ENCODE measurements around the gene ZCRB1. TPM values are rescaled to one million over a fixed set of nuclear protein-coding genes. Genes with fewer than 3 reads are reported as not detected.

Gene ZCRB1
- total RNA-seq, 1 experiment from 2014 or later: 68.1 TPM

- H3K9me3 ChIP-seq (ENCODE audit: control insufficient read depth in 1 of 2, insufficient read depth in 1 of 2, low read depth in 1 of 2, low read length in 2 of 2): no peaks in the 10 kb centered on the region
- TF ChIP-seq SIN3A (IDR thresholded peaks at IDR 0.05; ENCODE audit: low read depth) (no peak), ATF3 (IDR thresholded peaks at IDR 0.05) (no peak), CEBPB (IDR thresholded peaks at IDR 0.05; ENCODE audit: low read depth) (no peak), SRF (IDR thresholded peaks at IDR 0.05; ENCODE audit: low read depth) (no peak), EZH2phosphoT487 (IDR thresholded peaks at IDR 0.05; ENCODE audit: borderline replicate concordance) (no peak)
- peak overlapping the region; percentile 75 for H3K9ac ChIP-seq (ENCODE audit: low read length)
- H3K27me3 ChIP-seq (ENCODE audit: insufficient read depth, low read length): no peaks in the 10 kb centered on the region
- ChIA-PET POLR2A (no interaction called here), CTCF (no interaction called here), RAD21 (ENCODE audit: low non-redundant PET in 1 of 2, low total read pairs in 2 of 2, uncharacterized antibody in 2 of 2, unreplicated experiment in 2 of 2) (no interaction called here)
- peak overlapping the region; percentile 80 for H3K4me2 ChIP-seq (ENCODE audit: low read length)
- peak overlapping the region; percentile 69 to 92 for H3K4me3 ChIP-seq (replicated peaks in 1 of 2; ENCODE audit: low read depth in 1 of 2, low read length in 2 of 2)
- no peaks in the 10 kb centered on the region for H4K20me1 ChIP-seq (ENCODE audit: insufficient read depth)
- DNase-seq (ENCODE audit: low read depth, low spot score): no peak
- H3K27ac ChIP-seq (ENCODE audit: low read depth, low read length): peak overlapping the region; percentile 53; the same call in 1 of the 2 replicates
- ATAC-seq: no peak
- H3K79me2 ChIP-seq (ENCODE audit: insufficient read depth, low read length): peaks cover 62% of the 10 kb centered on the region
- intact Hi-C loops (cut with micrococcal nuclease): loop anchor here (5.0 kb wide), 1 partner anchor 88 kb away; the partner anchor contains the start of gene YAF2
- BruUV-seq (replicated peaks): no TSS peak
- peaks cover 2 to 6% of the 10 kb centered on the region in 2 experiments; a peak in 2 of 4 replicates for H3K36me3 ChIP-seq (ENCODE audit: control insufficient read depth in 1 of 2, insufficient read depth in 2 of 2, low read length in 2 of 2)
- no peak overlapping the region for H2AFZ ChIP-seq (ENCODE audit: low read depth, low read length, poor library complexity, severe bottlenecking)
- no peaks in the 10 kb centered on the region for H3K9me2 ChIP-seq (ENCODE audit: insufficient read depth)
- H3K4me1 ChIP-seq (ENCODE audit: control insufficient read depth in 1 of 2, insufficient read depth in 2 of 2, low read length in 2 of 2): peaks cover 9 to 16% of the 10 kb centered on the region in 2 experiments; a peak in 3 of 4 replicates
These were observed 605 bp downstream of the ZCRB1 start for GRCh38 chr12:42325326-42325652.

- ChIA-PET POLR2A (no interaction called here), CTCF (no interaction called here)
These were observed 2.0 kb downstream of the ZCRB1 start for GRCh38 chr12:42323856-42324255.

More at GRCh38 chr12:42323856-42324255, 2.0 kb downstream of the ZCRB1 start:
- TF ChIP-seq POLR2AphosphoS5 (IDR thresholded peaks at IDR 0.05; ENCODE audit: low read depth, low read length) (no peak), EZH2 (IDR thresholded peaks at IDR 0.05) (no peak), ZFX (IDR thresholded peaks at IDR 0.05) (no peak), CTCF (IDR thresholded peaks at IDR 0.05 in 2 of 3, conservative IDR thresholded peaks at IDR 0.05 in 1 of 3; ENCODE audit: borderline replicate concordance in 1 of 3, insufficient read depth in 1 of 3, low read depth in 2 of 3, low read length in 2 of 3) (no peak), YY1 (IDR thresholded peaks at IDR 0.05; ENCODE audit: extremely low read depth, insufficient replicate concordance, low read depth, low read length) (no peak), ZBTB33 (IDR thresholded peaks at IDR 0.05; ENCODE audit: extremely low read depth, insufficient replicate concordance, low read length) (no peak), MAX (IDR thresholded peaks at IDR 0.05) (no peak), ELF1 (IDR thresholded peaks at IDR 0.05; ENCODE audit: borderline replicate concordance, low read depth) (no peak), ATF3 (IDR thresholded peaks at IDR 0.05) (no peak), CBX3 (IDR thresholded peaks at IDR 0.05; ENCODE audit: low read depth) (no peak)
- BruUV-seq (replicated peaks): no TSS peak
- intact Hi-C loops (cut with micrococcal nuclease): no loop called here
- H3K9ac ChIP-seq (ENCODE audit: low read length): no peak overlapping the region
- H3K4me3 ChIP-seq (replicated peaks in 1 of 2; ENCODE audit: low read depth in 1 of 2, low read length in 2 of 2): no peak overlapping the region
- RAD21 ChIA-PET (ENCODE audit: low non-redundant PET in 1 of 2, low total read pairs in 2 of 2, uncharacterized antibody in 2 of 2, unreplicated experiment in 2 of 2): no interaction called here
- no peaks in the 10 kb centered on the region for H3K9me2 ChIP-seq (ENCODE audit: insufficient read depth)
- DNase-seq (ENCODE audit: low read depth, low spot score): no peak
- H3K4me2 ChIP-seq (ENCODE audit: low read length): no peak overlapping the region
- no peak for ATAC-seq
- H3K27me3 ChIP-seq (ENCODE audit: insufficient read depth, low read length): no peaks in the 10 kb centered on the region
- H3K79me2 ChIP-seq (ENCODE audit: insufficient read depth, low read length): peaks cover 48% of the 10 kb centered on the region
- H3K9me3 ChIP-seq (ENCODE audit: control insufficient read depth in 1 of 2, insufficient read depth in 1 of 2, low read depth in 1 of 2, low read length in 2 of 2): no peaks in the 10 kb centered on the region
- no peaks in the 10 kb centered on the region for H4K20me1 ChIP-seq (ENCODE audit: insufficient read depth)
- H3K27ac ChIP-seq (ENCODE audit: low read depth, low read length): no peak overlapping the region
- H3K4me1 ChIP-seq (ENCODE audit: control insufficient read depth in 1 of 2, insufficient read depth in 2 of 2, low read length in 2 of 2): peaks cover 9 to 16% of the 10 kb centered on the region in 2 experiments; a peak in 3 of 4 replicates
- no peak overlapping the region for H2AFZ ChIP-seq (ENCODE audit: low read depth, low read length, poor library complexity, severe bottlenecking)
- H3K36me3 ChIP-seq (ENCODE audit: control insufficient read depth in 1 of 2, insufficient read depth in 2 of 2, low read length in 2 of 2): peaks cover 2 to 6% of the 10 kb centered on the region in 2 experiments; a peak in 2 of 4 replicates
